Ecto neural progenitor cell (in vitro differentiated cells): ENCODE measurements around the gene FSIP1.

Experiments used
- DNase-seq: peaks from one replicate; pipeline ENCODE4 v3.0.0-alpha.2; 2018; ENCODE audit warnings: low spot score

The FSIP1 gene

DNA sequence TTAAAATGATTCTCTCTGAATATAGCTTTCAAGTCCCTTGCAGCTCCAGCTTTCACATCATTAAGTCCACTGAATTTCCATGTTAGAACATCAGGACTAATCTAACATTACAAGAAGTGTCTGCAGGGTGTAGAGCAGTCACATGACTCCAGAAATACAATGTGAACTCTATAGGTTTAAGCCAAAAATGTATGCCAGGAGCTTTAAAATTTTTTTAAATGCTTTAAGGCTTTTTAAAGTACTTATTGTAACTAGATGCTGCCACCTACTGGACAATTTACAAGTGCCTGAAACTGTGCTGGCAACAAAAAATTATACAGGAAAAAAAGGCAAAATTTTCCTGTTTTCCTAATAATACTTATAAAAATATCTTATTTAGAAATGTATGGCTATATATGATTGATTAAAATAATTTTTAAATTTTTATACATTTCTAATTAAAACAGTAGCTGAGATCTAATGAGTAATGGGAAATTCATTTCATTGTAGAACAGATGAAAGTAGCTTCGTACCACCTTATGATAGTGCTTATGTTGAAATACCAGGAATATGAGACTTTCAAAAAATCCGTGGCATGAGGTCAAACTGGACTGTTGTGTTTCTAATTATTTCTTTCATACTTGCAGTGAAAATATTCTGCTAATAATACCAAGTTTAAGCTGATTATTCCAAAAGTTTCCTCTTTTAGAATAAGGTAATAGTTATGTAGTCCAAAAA is 25.7 kb downstream of the FSIP1 start:
- DNase-seq: no peak

DNA sequence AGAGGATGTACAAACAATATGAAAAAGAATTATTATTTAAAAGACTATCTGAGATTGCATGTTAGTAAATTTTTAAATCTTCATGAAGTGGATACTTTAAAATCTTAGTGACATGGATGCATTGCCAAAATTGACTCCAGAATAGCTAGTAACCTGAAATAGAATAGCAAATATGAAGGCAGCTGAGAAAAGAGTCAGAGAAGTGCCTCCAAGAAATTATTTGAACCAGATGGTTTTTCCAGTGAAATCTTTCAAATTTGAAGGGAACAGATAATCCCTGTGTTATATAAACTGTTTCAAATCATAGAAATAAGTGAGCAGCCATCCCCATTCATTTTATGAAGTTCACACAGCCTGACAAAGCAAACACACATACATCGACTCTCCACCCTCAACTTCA is 29.6 kb downstream of the FSIP1 start:
- no peak for DNase-seq

DNA sequence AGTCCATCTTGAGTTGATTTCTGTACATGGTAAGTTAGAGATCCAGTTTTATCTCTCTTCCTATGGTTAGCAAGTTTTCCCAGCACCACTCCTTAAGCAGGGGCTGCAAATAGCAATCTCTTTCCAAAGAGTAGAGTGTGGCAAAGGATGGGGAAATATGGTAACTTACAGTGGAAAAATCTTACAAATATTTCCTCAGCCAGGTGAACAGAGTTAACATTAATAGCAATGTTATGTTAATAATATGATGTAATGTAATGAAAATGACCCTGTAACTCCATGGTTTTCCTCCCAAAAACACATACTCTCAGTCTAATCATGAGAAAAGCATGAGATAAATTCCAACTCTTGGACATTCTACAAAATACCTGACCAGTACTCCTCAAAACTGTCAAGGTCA is 30.4 kb downstream of the FSIP1 start:
- DNase-seq: no peak

DNA sequence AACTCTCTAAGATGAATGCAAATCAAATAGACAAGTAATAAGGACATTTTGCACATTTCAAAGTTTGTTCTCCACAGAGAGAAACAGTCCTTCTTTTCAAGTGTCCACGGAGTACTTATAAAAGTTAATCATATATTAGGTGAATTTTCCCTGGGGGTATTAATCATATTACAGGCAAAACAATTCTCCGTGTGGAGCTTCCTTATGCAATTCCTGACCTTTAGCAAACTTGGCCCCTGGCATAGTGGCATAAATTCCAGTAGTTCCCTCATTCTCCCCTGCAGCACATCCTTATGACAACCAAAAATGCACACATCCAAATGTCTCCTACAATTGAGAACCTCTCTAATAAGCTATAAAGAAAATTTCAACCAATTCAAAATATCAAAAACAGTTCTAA is 34.4 kb downstream of the FSIP1 start:
- DNase-seq: no peak

DNA sequence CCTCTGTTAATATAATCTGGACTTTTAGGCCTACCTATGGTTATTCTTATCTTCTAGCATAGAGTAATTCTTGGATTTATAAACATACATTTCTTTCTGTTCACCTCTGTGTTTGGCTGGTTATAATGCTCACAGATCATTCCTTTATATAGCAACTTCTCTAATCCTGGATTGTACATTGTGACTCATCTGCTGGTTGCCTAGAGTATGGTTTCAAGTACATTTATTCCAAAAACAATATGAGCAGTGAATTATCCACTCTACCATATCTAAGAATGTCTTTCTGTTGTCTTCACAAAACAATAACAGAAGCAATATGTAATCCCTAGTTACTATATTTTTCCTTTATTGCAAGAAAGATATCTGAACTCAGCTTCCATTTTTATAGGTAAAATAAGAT is 35.3 kb downstream of the FSIP1 start:
- DNase-seq: no peak

DNA sequence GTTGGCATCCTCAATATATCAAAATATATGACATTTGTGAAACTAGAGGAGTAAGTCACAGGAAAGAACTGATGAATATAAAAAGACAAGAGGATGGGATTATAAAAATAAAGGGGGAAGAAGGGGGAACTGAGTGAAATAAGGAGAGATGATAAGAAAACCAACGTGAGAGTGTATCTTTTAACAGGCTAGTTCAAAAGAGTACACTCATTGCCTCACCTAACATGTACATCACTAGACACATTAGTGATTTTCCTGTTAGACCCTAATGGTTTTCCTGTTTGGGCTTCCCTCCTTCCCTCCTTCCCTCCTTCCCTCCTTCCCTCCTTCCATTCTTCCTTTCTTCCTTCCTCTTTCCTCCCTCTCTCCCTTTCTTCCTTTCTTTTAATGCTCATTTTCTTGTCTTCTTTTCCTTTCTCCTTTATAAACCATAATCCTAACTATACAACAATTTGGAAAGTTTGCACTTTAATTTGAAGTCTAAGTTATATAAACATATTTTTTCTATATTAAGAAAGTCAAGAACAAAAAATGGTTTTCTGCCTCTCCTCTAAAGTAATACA is 35.8 kb downstream of the FSIP1 start:
- DNase-seq: no peak

DNA sequence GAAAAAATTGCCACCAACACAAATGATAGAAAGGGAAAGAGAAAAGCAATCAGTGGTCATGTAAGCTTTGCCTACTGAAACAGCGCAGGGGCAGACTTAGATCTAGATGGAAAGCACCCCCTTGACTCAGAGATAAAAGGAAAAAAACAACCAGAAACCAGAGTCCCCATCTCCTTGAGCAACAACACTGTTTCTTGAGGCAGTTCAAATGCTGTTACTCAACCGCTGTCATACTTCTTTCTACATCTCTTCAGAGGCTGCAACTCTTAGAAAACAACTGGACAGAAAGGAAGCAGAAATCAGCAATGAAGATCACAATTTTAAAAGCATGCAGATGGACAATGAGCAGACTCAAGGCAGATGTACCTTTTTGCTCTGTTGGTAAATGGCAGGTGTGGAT is 36.5 kb downstream of the FSIP1 start:
- DNase-seq: no peak

DNA sequence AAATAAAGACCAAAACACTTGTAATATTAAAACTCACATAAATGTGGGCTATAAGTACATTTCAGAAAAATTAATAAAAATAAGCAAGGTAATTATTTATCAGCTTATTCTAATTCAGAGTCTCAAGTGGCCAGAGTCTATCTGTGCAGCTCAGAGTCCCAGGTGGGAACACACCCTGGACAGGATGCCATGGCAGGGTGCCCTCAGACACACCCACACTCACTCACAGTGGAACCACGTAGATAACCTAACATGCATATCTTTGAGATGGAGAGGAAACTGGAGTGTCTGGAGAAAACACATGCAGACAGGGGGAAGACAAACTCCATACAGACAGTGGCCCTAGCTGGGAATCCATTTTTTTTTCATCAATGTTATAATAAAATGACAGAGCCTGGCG is 37.2 kb downstream of the FSIP1 start:
- no peak for DNase-seq

DNA sequence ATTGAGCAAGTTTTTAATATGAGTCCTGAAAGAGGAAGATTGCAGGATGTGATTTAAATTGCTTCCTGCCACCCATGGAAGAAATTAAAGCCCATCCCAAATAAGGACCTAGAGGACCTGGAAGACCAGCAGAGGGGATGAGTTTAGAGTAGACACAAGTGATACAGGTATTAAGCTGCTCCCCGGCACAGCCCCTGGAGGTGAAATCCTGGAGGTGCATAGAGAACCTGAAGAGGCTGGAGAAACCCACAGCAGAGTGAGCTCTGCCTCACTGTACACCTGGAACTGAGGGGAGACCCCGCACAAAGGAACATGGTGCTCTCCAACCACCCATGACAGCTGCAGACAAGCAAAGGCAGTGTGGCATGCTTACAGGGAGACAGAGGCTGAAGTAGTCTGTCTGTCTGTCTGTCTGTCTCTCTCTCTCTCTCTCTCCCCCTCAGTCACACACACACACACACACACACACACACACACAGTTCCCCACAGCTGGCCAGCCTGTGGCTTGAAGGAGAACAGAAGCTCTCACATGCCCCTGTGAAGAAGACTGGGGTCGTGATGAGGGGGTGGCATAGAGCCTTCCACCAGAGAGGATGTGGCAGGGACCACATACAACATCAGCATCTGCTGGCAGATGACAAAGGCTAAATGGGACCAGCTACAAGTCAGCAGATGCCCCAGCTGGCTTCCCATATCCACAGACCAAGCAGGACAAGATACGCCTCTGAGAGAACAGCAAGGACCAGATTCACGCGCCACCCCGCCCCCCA is 38.1 kb downstream of the FSIP1 start:
- no peak for DNase-seq

DNA sequence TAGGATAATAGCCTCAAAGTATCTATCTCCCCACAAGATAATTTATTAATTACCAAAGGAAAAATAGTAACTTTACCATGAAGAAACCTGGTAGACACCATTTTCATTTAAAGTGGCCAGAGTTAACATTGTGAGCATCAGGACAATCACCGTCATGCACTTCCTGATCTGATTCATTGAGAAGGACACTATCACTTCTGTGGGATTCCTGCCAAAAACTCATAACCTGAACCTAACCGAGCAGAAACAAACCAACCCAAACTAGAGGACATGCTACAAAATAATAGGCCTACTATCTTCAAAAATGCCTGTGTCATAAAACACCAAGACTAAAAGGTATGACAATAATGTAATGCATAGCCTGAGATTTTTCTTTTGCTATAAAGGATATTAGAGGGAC is 39.0 kb downstream of the FSIP1 start:
- DNase-seq: no peak

DNA sequence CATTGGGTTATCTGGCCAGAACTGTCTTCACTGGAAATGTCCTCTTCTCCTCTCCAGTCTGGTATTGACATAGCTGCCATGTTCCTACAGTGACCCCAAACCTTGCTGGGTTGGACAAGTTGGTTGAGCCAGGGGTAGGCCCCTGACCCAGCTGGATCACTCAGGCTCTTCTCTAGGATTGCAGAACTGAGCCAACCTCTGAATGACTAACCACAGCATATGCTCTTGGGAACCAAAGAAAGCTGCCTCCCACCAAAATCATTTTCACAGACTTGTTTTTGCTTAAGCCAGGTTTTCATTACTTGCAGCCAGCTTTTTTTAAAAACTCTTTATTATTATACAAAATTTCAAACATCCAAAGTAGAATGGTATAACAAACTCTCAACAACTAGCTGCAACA is 41.4 kb downstream of the FSIP1 start:
- DNase-seq: no peak

DNA sequence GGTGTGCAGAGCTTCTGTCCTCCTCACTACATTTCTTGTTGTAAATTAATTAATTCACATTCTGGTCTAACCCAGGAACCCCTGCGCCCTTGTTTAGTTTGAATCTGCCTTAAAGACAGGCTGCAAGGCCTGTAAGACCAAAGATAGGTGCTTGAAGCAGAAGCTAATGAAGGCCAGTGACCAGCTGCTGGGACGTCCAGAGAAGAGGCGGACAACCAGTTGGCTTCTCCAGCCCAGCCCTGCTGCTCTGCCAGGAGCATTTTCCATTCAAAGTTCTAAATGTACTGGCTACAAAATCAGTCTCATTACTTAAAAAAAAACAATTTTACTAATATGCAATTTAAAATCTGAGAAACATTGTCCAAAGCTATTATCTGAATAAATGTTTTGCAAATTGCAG is 43.6 kb downstream of the FSIP1 start:
- DNase-seq: no peak

DNA sequence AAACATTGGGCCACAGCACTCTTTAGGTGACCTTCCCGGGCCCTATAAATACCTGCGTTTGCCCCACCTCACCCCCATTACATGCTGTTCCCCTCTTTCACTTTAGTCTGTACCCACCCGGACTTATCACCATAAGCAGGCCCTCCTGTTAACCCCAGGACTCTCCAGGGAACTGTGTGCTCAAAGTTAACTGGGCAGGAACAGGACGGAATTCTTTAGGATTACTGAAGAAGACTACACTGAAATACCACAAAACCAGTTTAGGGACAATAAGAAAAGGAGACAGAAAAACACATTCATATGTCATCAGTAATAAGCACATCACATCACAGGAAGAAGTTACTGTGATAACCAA is 45.5 kb downstream of the FSIP1 start:
- DNase-seq: no peak

DNA sequence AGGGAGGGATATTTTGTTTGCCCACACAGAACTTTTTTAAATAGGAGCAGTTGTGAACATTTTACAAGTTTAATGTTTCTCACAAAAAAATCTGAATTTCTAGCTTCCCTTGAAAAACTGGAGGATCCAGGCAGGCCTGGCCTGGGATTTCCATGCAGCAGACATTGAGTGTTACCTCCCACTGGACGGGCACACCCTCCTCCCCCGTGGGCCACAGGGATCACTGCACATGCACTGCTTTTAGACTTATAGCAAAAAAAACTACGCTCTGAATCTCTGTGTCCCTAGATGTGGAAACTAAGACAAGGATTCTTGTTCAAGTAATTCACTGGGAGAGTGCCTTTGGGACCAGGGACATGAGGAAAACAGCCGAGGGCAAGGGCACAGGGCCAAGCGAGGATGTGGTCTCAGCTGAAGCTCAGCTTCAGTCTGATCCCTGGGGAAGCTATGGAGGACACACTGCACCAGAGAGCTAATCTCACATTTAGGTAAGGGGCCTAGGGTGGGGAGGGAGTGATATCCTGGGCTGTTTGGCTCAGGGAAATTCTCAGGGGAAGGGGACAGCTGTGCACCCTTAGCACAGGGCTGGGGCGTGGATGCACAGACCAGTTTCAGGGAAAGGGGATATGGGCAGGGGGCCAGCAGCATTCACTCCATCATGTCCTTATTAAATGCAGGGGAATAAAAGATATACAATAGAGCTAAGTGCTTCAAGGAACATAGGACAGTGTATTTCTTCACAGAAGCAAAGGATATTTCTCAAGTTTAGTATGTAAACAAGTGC is 46.0 kb downstream of the FSIP1 start:
- DNase-seq: no peak

DNA sequence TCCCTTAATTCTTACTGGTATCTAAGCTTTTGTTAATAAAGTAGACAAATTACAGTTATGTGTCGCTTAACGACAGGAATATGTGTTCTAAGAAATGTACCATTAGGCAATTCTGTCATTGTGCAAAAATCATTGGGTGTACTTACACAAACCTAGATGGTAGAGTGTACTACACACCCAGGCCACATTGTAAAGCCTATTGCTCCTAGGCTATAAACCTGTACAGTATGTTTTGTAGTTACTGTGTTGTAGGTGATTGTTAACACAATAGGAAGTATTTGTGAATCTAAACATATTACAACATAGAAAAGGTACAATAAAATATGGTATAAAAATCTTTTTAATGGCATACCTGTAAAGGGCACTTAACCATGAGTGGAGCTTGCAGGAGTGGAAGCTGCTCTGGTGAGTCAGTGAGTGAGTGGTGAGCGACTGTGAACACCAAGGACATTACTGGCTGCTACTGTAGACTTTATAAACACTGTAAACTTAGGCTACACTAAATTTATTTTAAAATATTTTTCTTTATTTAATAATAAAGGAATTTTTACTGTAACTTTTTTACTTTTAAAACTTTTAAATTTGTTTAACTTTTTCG is 47.4 kb downstream of the FSIP1 start:
- no peak for DNase-seq

DNA sequence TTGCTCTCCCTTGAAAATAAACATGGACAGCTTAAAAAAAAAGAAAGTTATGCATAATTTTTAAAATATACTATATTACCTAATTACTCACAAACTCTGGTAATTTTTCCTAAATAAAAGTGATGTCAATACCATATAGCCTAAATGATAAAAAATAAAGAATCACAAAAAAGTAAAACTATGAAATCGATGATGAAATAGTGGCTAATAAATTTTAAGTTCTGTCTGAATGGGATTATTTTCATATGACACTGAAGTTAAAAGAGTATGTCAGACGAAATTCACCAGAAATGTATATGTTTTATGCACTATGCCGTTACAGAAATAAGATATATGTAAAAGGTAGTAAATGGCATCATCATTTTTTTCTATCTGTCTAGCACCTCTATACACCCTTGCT is 51.4 kb downstream of the FSIP1 start:
- no peak for DNase-seq

DNA sequence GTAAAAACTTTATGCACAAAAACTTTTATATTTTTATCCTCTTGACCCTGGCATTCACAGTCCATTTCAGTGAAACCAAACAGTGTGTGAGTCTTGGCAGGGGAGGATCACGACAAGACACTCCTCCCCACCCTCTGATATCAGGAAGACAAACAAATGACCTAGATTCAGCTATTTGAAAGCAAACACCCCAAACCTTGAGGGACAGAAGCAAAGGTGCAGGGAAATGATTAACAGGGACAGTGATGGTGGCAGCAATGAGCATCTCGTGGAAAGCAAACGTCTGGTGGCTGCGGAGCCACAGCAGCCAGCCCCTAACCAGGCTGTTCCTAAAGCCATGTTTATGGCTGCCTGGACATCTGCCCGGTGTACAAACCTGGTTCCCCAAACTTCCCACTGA is 52.1 kb downstream of the FSIP1 start:
- no peak for DNase-seq

DNA sequence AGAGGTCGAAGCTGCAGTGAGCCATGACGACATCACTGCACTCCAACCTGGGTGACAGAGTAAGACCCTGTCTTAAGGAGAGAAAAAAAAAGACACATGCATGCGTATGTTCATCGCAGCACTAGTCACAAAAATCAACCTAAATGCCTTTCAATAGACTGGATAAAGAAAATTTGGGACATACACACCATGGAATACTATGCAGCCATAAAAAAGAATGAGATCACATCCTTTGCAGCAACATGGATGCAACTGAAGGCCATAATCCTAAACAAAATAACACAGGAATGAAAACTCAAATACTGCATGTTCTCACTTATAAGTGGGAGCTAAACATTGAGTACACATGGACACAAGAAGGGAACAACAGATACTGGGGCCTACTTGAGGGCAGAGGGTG is 53.1 kb downstream of the FSIP1 start:
- no peak for DNase-seq

DNA sequence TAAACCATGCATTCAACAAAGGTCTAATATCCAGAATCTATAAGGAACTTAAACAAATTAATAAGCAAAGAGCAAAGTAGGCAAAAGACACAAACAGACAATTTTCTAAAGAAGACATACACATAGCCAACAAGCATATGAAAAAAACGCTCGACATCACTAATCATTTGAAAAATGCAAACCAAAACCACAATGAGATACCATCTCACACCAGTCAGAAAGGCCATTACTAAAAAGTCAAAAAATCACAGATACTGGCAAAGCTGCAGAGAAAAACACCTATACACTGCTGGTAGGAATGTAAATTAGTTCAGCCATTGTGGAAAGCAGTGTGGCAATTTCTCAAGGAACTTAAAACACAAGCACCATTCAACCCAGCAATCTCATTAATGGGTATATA is 53.8 kb downstream of the FSIP1 start:
- DNase-seq: no peak

DNA sequence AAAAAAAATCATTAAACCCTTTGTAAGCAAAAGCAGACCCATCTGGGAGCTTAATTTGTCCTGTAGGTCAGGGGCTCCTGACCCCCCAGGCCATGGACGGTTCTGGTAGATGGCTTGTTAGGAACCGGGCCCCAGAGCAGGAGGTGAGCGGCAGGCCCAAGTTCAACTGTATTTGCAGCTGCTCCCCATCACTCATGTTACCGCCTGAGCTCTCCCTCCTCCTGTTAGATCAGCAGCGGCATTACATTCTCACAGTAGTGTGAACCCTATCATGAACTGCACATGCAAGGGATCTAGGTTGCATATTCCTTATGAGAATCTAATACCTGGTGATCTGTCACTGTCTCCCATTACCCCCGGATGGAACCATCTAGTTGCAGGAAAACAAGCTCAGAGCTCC is 60.7 kb downstream of the FSIP1 start:
- DNase-seq: no peak

DNA sequence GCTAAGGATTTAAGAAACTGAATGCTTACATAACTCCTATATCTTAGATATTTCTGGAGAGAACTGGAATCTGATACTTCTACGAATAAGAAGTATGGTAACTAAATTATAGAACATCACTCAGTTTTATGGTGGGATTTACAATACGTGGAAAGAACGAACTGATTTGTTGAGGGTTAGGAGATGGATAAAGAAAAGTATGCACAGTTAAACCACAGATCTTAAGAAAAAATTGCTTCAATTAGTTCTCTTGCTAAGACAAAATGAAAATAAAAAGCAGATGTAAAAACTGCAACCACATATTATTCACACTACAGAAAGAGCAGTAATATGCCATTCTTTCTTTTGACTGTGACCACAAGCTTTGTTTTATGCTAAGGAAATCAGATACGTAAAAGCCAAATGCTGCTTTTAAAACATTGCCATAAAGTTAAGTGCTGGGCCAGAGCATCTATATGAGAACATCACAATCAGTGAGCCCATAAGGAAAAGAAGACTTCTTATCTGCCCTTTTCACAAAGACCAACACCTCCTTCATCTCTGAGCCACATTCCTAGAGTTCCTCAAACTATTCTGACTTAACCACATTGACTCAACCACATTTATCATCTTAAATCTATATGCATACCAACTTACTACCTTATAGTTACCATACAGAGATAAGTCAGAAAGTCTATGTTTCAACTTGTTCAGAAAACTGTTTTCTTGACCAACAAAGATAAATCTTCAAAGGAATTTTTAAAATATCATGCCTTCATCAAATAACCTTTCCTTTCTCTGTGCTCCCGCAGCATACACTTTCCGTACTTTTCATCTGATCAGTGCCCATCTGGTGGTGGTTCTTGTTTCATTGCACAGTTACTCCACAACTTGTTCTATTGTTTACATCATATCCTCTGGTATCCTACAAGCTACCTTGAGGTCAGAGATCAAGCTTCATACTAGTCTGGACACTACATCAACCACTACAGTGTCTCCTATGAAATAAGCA is 61.7 kb downstream of the FSIP1 start:
- DNase-seq: no peak
